ENCODE data around the gene TBX10.

DNA sequence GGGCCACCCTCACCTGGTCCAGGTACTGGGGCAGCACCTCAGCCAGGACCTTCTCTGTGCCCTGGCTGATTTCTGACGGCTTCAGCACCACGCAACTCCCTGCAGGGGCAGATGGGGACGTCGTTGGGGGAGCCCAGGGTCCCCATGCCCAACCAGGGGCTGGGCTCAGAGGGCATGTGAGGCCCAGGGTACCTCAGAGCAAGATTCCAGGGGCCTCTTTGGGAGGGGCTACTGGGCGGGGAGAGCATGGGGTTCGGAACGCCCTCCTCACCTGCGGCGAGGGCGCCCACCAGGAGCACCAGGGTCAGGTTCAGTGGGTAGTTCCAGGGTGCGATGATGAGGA, 26.7 kb upstream of the TBX10 start:
- TF ChIP-seq, protein P1, sequence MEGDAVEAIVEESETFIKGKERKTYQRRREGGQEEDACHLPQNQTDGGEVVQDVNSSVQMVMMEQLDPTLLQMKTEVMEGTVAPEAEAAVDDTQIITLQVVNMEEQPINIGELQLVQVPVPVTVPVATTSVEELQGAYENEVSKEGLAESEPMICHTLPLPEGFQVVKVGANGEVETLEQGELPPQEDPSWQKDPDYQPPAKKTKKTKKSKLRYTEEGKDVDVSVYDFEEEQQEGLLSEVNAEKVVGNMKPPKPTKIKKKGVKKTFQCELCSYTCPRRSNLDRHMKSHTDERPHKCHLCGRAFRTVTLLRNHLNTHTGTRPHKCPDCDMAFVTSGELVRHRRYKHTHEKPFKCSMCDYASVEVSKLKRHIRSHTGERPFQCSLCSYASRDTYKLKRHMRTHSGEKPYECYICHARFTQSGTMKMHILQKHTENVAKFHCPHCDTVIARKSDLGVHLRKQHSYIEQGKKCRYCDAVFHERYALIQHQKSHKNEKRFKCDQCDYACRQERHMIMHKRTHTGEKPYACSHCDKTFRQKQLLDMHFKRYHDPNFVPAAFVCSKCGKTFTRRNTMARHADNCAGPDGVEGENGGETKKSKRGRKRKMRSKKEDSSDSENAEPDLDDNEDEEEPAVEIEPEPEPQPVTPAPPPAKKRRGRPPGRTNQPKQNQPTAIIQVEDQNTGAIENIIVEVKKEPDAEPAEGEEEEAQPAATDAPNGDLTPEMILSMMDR (IDR thresholded peaks at IDR 0.05): no peak
- TF ChIP-seq POLR2A (IDR thresholded peaks at IDR 0.05): no peak
